ENCODE measurements around the gene EN2. TPM values are rescaled to one million over a fixed set of nuclear protein-coding genes. Genes with fewer than 3 reads are reported as not detected.

Gene EN2
- total RNA-seq, 1 experiment from 2014 or later: not detected

GRCh38 chr7:155494551-155494950, 36.6 kb downstream of the EN2 start:
- intact Hi-C loops (cut with micrococcal nuclease; ENCODE audit: unreplicated experiment): no loop called here
- H3K27ac ChIP-seq (ENCODE audit: low read depth, low read length, poor library complexity, severe bottlenecking): no peak overlapping the region
- no peak for DNase-seq (ENCODE audit: low spot score)
- POLR2A ChIA-PET (ENCODE audit: low non-redundant PET): no interaction called here
- BruUV-seq (replicated peaks): no TSS peak
- peaks cover 24% of the 10 kb centered on the region for H3K27me3 ChIP-seq (replicated peaks; ENCODE audit: insufficient read depth, low read depth, low read length, poor library complexity)
- no peak for TF ChIP-seq EZH2 (IDR thresholded peaks at IDR 0.05; ENCODE audit: borderline replicate concordance, low read depth, low read length, poor library complexity, severe bottlenecking)
- TF ChIP-seq, protein P1, sequence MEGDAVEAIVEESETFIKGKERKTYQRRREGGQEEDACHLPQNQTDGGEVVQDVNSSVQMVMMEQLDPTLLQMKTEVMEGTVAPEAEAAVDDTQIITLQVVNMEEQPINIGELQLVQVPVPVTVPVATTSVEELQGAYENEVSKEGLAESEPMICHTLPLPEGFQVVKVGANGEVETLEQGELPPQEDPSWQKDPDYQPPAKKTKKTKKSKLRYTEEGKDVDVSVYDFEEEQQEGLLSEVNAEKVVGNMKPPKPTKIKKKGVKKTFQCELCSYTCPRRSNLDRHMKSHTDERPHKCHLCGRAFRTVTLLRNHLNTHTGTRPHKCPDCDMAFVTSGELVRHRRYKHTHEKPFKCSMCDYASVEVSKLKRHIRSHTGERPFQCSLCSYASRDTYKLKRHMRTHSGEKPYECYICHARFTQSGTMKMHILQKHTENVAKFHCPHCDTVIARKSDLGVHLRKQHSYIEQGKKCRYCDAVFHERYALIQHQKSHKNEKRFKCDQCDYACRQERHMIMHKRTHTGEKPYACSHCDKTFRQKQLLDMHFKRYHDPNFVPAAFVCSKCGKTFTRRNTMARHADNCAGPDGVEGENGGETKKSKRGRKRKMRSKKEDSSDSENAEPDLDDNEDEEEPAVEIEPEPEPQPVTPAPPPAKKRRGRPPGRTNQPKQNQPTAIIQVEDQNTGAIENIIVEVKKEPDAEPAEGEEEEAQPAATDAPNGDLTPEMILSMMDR (conservative IDR thresholded peaks at IDR 0.05; ENCODE audit: low read depth, low read length): no peak
- H3K4me1 ChIP-seq (ENCODE audit: insufficient read depth, low read length, poor library complexity, severe bottlenecking): no peaks in the 10 kb centered on the region
- no peaks in the 10 kb centered on the region for H3K9me3 ChIP-seq (ENCODE audit: low read depth, low read length, poor library complexity, severe bottlenecking)
- CTCF ChIA-PET: no interaction called here
- H3K36me3 ChIP-seq (ENCODE audit: insufficient read depth, low read length, poor library complexity, severe bottlenecking): no peaks in the 10 kb centered on the region
- no peak overlapping the region for H3K4me3 ChIP-seq (ENCODE audit: low read depth, low read length, poor library complexity, severe bottlenecking)

GRCh38 chr7:155495440-155496248, 37.7 kb downstream of the EN2 start:
- H3K4me1 ChIP-seq (ENCODE audit: insufficient read depth, low read length, poor library complexity, severe bottlenecking): no peaks in the 10 kb centered on the region
- H3K27ac ChIP-seq (ENCODE audit: low read depth, low read length, poor library complexity, severe bottlenecking): no peak overlapping the region
- no peak for DNase-seq (ENCODE audit: low spot score)
- no peak overlapping the region for H3K4me3 ChIP-seq (ENCODE audit: low read depth, low read length, poor library complexity, severe bottlenecking)
- no TSS peak for BruUV-seq (replicated peaks)
- H3K9me3 ChIP-seq (ENCODE audit: low read depth, low read length, poor library complexity, severe bottlenecking): no peaks in the 10 kb centered on the region
- CTCF ChIA-PET: no interaction called here
- POLR2A ChIA-PET (ENCODE audit: low non-redundant PET): no interaction called here
- intact Hi-C loops (cut with micrococcal nuclease; ENCODE audit: unreplicated experiment): no loop called here
- TF ChIP-seq EZH2 (IDR thresholded peaks at IDR 0.05; ENCODE audit: borderline replicate concordance, low read depth, low read length, poor library complexity, severe bottlenecking): no peak
- TF ChIP-seq, protein P1 (conservative IDR thresholded peaks at IDR 0.05; ENCODE audit: low read depth, low read length): no peak
- no peaks in the 10 kb centered on the region for H3K36me3 ChIP-seq (ENCODE audit: insufficient read depth, low read length, poor library complexity, severe bottlenecking)
- peaks cover 35% of the 10 kb centered on the region for H3K27me3 ChIP-seq (replicated peaks; ENCODE audit: insufficient read depth, low read depth, low read length, poor library complexity)

- no peak overlapping the region for H3K27ac ChIP-seq (ENCODE audit: low read depth, low read length, poor library complexity, severe bottlenecking)
- no peak for DNase-seq (ENCODE audit: low spot score)
- intact Hi-C loops (cut with micrococcal nuclease; ENCODE audit: unreplicated experiment): no loop called here
- peaks cover 43% of the 10 kb centered on the region for H3K27me3 ChIP-seq (replicated peaks; ENCODE audit: insufficient read depth, low read depth, low read length, poor library complexity)
- no TSS peak for BruUV-seq (replicated peaks)
- CTCF ChIA-PET: no interaction called here
- no peaks in the 10 kb centered on the region for H3K4me1 ChIP-seq (ENCODE audit: insufficient read depth, low read length, poor library complexity, severe bottlenecking)
- no peak for TF ChIP-seq EZH2 (IDR thresholded peaks at IDR 0.05; ENCODE audit: borderline replicate concordance, low read depth, low read length, poor library complexity, severe bottlenecking)
- TF ChIP-seq, protein P1 (conservative IDR thresholded peaks at IDR 0.05; ENCODE audit: low read depth, low read length): no peak
- no peak overlapping the region for H3K4me3 ChIP-seq (ENCODE audit: low read depth, low read length, poor library complexity, severe bottlenecking)
- POLR2A ChIA-PET (ENCODE audit: low non-redundant PET): no interaction called here
- H3K9me3 ChIP-seq (ENCODE audit: low read depth, low read length, poor library complexity, severe bottlenecking): no peaks in the 10 kb centered on the region
- no peaks in the 10 kb centered on the region for H3K36me3 ChIP-seq (ENCODE audit: insufficient read depth, low read length, poor library complexity, severe bottlenecking)
Observed at GRCh38 chr7:155496267-155497005, 38.5 kb downstream of the EN2 start.
